Activated B cell treated with CpG ODN at 0.5 μM for 24 hours (primary cell): ENCODE measurements around the gene NEDD4. TPM values are rescaled to one million over a fixed set of nuclear protein-coding genes. Genes with fewer than 3 reads are reported as not detected.

ENCODE experiments used
- ATAC-seq: fragments of 200-7000 bp; cut with Tn5 transposase; one replicate; pipeline ENCODE4 v1.10.0; 2021; ENCODE audit warnings: low read depth, mild to moderate bottlenecking, moderate library complexity
- CTCF ChIA-PET: fragments of 350-600 bp; sonication (Branson Sonifier 250); formaldehyde crosslinking; loops from one replicate; lab custom pipeline; 2021; ENCODE audit warnings: antibody characterized with exemption; lab: Charles Lee
- POLR2A ChIA-PET: fragments of 350-600 bp; sonication (Branson Sonifier 250); formaldehyde crosslinking; loops from one replicate; lab custom pipeline; 2021; ENCODE audit warnings: antibody characterized with exemption; lab: Charles Lee
- DNase-seq: peaks from one replicate; pipeline ENCODE4 v3.0.0; 2022
- H3K27ac Mint-ChIP-seq: one replicate; pipeline ENCODE4 v1.8.0; 2020; ENCODE audit warnings: mixed read lengths
- H3K27me3 Mint-ChIP-seq: one replicate; pipeline ENCODE4 v1.8.0; 2021; ENCODE audit warnings: mixed read lengths
- H3K36me3 Mint-ChIP-seq: one replicate; pipeline ENCODE4 v1.8.0; 2021; ENCODE audit warnings: low read depth, mixed read lengths
- H3K4me1 Mint-ChIP-seq: one replicate; pipeline ENCODE4 v1.8.0; 2021; ENCODE audit warnings: mixed read lengths
- H3K4me3 Mint-ChIP-seq: one replicate; pipeline ENCODE4 v1.8.0; 2020; ENCODE audit warnings: mild to moderate bottlenecking, mixed read lengths
- H3K9me3 Mint-ChIP-seq: one replicate; pipeline ENCODE4 v1.8.0; 2020; ENCODE audit warnings: mixed read lengths
- intact Hi-C: fragments of 100-400 bp; cut with micrococcal nuclease; formaldehyde crosslinking; loops from one replicate; pipeline ENCODE4 v1.15.1; 2024
- total RNA-seq: library from RNA; stranded (reverse); gene quantifications from 2 replicates; pipeline ENCODE4 v1.2.3, GENCODE V29; 2022
- TF ChIP-seq, protein P1 (sequence below): fragments of 200-600 bp; IDR thresholded peaks from one replicate; pipeline ENCODE4 v1.8.0; 2022; ENCODE audit warnings: antibody characterized with exemption, mild to moderate bottlenecking

Gene NEDD4
- total RNA-seq, 1 donor from 2014 or later: 0.47 TPM

DNA sequence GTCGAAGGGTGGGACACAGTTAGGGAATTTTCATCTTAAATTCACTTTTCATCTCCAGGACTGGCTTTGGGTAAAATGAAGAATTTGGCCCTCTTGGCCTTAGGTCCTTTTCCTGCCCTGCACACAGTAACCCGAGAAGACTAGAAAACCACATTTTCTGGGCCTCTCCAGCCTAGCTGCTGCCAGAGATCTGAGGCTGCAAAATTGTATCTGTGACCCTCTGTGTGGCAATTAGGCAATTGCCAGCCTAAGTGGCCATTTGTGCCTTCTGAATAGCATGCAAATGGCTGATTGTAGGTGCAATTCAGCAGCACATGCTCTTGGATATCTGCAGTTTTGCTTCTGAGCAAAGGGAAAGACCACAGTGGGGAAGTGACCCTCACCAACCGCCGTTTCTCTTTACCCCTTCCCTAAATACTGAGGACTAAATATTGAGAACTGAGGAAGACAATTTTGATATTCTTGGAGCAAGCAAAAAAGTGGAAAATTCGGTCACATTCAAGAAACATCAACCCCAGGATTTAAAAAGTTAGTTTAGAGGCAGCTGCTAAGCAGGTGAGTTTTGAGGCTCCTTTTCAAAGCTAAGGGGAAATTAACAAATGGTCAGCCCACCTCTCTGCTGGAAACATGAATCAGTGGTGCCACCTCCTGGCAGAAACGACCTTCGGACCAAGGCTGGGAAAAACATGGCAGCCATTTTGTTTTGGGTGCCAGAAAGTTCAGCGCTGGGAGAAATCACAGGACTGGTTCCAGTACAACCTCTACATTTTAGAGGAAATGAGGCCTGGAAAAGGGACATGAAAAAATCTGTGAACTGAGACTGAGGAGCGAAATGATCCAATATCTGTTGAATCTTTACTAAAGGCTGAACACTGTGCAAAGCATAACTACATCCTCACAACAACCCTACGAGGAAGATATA, 193.9 kb downstream of the NEDD4 start:
- DNase-seq: no peak
- CTCF ChIA-PET: interaction anchor here (1.5 kb wide), 1 partner anchor 153 kb away, joined by 4 read pairs; no protein-coding TSS in a partner anchor

DNA sequence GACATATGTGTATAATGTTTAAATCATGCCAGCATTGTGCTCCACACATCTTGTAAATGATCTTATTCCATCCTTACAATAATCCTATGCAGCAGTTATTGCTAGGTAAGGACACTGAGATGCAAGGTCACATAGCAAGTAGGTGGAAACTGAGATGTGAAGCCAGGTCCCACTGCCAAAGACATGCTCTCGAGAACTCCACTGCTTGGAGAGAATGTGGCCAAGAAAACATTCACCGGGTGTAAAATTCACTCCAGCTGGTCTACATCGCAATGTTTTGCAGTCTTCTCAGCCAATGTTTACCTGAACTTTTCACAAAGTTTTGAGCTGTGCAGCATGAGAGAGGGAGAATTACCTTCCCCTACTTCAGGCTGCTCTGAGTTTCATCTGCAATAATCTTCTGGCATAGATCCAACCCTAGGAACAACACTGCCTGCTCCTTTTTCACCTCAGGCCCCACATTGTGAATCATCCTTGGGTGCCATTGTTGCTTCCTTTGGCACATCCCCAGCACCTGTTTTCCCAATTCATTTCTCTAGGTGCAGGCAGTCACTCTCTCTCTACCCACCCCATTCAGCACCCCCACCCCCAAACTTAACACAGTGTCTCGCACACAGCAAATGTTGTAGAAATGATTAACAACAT, 197.0 kb downstream of the NEDD4 start:
- no peak overlapping the region for H3K4me3 Mint-ChIP-seq
- ChIA-PET POLR2A (no interaction called here), CTCF (no interaction called here)
- no peaks in the 10 kb centered on the region for H3K36me3 Mint-ChIP-seq
- H3K27me3 Mint-ChIP-seq: peaks cover 15% of the 10 kb centered on the region
- no peaks in the 10 kb centered on the region for H3K4me1 Mint-ChIP-seq
- ATAC-seq: no peak
- no peak for DNase-seq
- intact Hi-C loops: no loop called here
- no peak overlapping the region for H3K27ac Mint-ChIP-seq
- TF ChIP-seq, protein P1, sequence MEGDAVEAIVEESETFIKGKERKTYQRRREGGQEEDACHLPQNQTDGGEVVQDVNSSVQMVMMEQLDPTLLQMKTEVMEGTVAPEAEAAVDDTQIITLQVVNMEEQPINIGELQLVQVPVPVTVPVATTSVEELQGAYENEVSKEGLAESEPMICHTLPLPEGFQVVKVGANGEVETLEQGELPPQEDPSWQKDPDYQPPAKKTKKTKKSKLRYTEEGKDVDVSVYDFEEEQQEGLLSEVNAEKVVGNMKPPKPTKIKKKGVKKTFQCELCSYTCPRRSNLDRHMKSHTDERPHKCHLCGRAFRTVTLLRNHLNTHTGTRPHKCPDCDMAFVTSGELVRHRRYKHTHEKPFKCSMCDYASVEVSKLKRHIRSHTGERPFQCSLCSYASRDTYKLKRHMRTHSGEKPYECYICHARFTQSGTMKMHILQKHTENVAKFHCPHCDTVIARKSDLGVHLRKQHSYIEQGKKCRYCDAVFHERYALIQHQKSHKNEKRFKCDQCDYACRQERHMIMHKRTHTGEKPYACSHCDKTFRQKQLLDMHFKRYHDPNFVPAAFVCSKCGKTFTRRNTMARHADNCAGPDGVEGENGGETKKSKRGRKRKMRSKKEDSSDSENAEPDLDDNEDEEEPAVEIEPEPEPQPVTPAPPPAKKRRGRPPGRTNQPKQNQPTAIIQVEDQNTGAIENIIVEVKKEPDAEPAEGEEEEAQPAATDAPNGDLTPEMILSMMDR: no peak
- peaks cover 10% of the 10 kb centered on the region for H3K9me3 Mint-ChIP-seq

More for the DNA sequence above, 193.9 kb downstream of the NEDD4 start:
- intact Hi-C loops: loop anchor here (1.0 kb wide), 1 partner anchor 151 kb away; no protein-coding TSS in a partner anchor
- POLR2A ChIA-PET: no interaction called here
- H3K27ac Mint-ChIP-seq: no peak overlapping the region
- H3K4me3 Mint-ChIP-seq: no peak overlapping the region
- H3K9me3 Mint-ChIP-seq: peaks cover 3% of the 10 kb centered on the region
- peaks cover 18% of the 10 kb centered on the region for H3K27me3 Mint-ChIP-seq
- TF ChIP-seq, protein P1: no peak
- no peaks in the 10 kb centered on the region for H3K36me3 Mint-ChIP-seq
- ATAC-seq: no peak
- H3K4me1 Mint-ChIP-seq: no peaks in the 10 kb centered on the region

- no peaks in the 10 kb centered on the region for H3K36me3 Mint-ChIP-seq
- POLR2A ChIA-PET: no interaction called here
- no peak for ATAC-seq
- TF ChIP-seq, protein P1: no peak
- intact Hi-C loops: no loop called here
- CTCF ChIA-PET: no interaction called here
- H3K4me1 Mint-ChIP-seq: no peaks in the 10 kb centered on the region
- H3K27me3 Mint-ChIP-seq: peaks cover 15% of the 10 kb centered on the region
- H3K4me3 Mint-ChIP-seq: no peak overlapping the region
- no peak overlapping the region for H3K27ac Mint-ChIP-seq
- H3K9me3 Mint-ChIP-seq: peaks cover 10% of the 10 kb centered on the region
- DNase-seq: no peak
These were observed 198.4 kb downstream of the NEDD4 start for GRCh38 chr15:55795031-55795430.

- no peak overlapping the region for H3K27ac Mint-ChIP-seq
- no peak for ATAC-seq
- DNase-seq: no peak
- H3K4me3 Mint-ChIP-seq: no peak overlapping the region
- ChIA-PET CTCF (no interaction called here), POLR2A (no interaction called here)
- intact Hi-C loops: no loop called here
- no peaks in the 10 kb centered on the region for H3K4me1 Mint-ChIP-seq
- TF ChIP-seq, protein P1: no peak
- H3K9me3 Mint-ChIP-seq: peaks cover 10% of the 10 kb centered on the region
- no peaks in the 10 kb centered on the region for H3K36me3 Mint-ChIP-seq
- peaks cover 5% of the 10 kb centered on the region for H3K27me3 Mint-ChIP-seq
These were observed 201.6 kb downstream of the NEDD4 start for GRCh38 chr15:55791551-55792400.
